ENCODE results near the gene USF1. TPM values are rescaled to one million over a fixed set of nuclear protein-coding genes. Genes with fewer than 3 reads are reported as not detected.

USF1 gene, protein sequence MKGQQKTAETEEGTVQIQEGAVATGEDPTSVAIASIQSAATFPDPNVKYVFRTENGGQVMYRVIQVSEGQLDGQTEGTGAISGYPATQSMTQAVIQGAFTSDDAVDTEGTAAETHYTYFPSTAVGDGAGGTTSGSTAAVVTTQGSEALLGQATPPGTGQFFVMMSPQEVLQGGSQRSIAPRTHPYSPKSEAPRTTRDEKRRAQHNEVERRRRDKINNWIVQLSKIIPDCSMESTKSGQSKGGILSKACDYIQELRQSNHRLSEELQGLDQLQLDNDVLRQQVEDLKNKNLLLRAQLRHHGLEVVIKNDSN
- 62.1 and 85.1 TPM in 2 replicates for total RNA-seq
- polyA plus RNA-seq: 11.9 and 23.2 TPM in 2 replicates

DNA sequence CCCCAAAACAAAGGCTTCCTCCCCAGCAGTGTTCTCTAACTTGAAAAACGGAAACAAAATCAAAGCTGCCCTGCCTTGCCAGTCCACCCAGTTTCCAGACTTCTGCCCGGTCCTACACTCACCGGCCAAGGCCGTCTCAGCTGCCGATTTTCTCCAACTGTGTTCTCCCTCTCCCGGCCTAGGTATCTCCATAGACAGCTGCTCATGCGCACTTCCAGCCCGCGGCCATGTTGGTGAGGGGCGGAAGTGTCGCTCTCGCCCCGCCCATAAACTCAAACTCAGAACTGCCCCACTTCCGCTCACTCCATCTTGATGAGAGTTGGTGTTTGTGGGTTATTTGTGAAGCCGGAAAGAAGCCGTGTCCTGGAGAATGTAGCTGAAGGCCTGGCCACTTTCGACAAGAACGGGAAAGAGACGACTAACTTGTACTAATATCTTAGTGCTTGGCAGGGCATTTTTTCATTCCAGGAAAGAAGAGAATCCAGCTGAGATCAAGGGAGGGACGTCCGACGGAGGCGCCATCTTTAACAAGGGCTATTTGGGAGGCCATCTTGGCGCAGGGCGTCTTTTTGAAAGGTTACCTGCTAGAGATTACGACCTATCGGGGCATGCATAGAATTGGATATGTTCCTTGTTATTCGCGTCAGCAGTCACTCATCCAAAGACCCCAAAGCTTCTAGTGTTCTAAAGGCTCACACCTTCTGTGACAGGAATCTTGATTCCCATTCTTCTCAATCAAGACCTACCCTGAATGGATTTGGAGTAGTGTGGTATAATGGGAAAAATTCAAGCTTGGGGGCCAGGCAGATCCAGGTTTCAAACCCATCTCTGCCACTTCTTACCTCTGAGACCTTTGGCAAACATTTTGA, at the start of gene USF1:
Gene USF1, minus strand, starts transcription at position 242 of the 869 bp plus-strand sequence. CDS start 2,702 bp downstream, outside the sequence.
- DNase-seq (ENCODE audit: low spot score): peak; percentile 98
- no peaks in the 10 kb centered on the region for H3K27me3 ChIP-seq
- under 1% methylated on average over 29 of the region's 29 CpGs for WGBS (ENCODE audit: low lambda C conversion rate, missing lambda C conversion rate)
- H3K4me2 ChIP-seq: peak within 1 kb of the TSS; percentile 88
- peaks cover 25% of the 10 kb centered on the region for H3K79me2 ChIP-seq
- peaks cover 10% of the 10 kb centered on the region for H3K4me1 ChIP-seq (ENCODE audit: insufficient read depth)
- H3K4me3 ChIP-seq: peak within 1 kb of the TSS; percentile 49
- no peaks in the 10 kb centered on the region for H3K36me3 ChIP-seq (replicated peaks; ENCODE audit: insufficient read depth, low read depth)
- H2AFZ ChIP-seq: peak within 1 kb of the TSS; percentile 15
- TF ChIP-seq EZH2phosphoT487 (IDR thresholded peaks at IDR 0.05; ENCODE audit: low read depth, severe bottlenecking, unreplicated experiment) (no peak), EZH2 (IDR thresholded peaks at IDR 0.05; ENCODE audit: borderline replicate concordance) (no peak)
- TF ChIP-seq, protein P1, sequence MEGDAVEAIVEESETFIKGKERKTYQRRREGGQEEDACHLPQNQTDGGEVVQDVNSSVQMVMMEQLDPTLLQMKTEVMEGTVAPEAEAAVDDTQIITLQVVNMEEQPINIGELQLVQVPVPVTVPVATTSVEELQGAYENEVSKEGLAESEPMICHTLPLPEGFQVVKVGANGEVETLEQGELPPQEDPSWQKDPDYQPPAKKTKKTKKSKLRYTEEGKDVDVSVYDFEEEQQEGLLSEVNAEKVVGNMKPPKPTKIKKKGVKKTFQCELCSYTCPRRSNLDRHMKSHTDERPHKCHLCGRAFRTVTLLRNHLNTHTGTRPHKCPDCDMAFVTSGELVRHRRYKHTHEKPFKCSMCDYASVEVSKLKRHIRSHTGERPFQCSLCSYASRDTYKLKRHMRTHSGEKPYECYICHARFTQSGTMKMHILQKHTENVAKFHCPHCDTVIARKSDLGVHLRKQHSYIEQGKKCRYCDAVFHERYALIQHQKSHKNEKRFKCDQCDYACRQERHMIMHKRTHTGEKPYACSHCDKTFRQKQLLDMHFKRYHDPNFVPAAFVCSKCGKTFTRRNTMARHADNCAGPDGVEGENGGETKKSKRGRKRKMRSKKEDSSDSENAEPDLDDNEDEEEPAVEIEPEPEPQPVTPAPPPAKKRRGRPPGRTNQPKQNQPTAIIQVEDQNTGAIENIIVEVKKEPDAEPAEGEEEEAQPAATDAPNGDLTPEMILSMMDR (IDR thresholded peaks at IDR 0.05; ENCODE audit: poor library complexity): no peak
- no peaks in the 10 kb centered on the region for H3K9me2 ChIP-seq (replicated peaks; ENCODE audit: insufficient read depth)
- H4K20me1 ChIP-seq (ENCODE audit: insufficient read depth, poor library complexity, severe bottlenecking): no peaks in the 10 kb centered on the region
- peaks cover 7% of the 10 kb centered on the region for H3K9me3 ChIP-seq (ENCODE audit: low read depth)
- H3K27ac ChIP-seq: peak within 1 kb of the TSS; percentile 95

- no peaks in the 10 kb centered on the region for H4K20me1 ChIP-seq (ENCODE audit: insufficient read depth, poor library complexity, severe bottlenecking)
- no peak for DNase-seq (ENCODE audit: low spot score)
- H3K79me2 ChIP-seq: no peaks in the 10 kb centered on the region
- no peaks in the 10 kb centered on the region for H3K27me3 ChIP-seq
- H3K27ac ChIP-seq: no peak overlapping the region
- no peak overlapping the region for H2AFZ ChIP-seq
- no peaks in the 10 kb centered on the region for H3K36me3 ChIP-seq (replicated peaks; ENCODE audit: insufficient read depth, low read depth)
- TF ChIP-seq, protein P1 (IDR thresholded peaks at IDR 0.05; ENCODE audit: poor library complexity): no peak
- TF ChIP-seq EZH2phosphoT487 (IDR thresholded peaks at IDR 0.05; ENCODE audit: low read depth, severe bottlenecking, unreplicated experiment) (no peak), EZH2 (IDR thresholded peaks at IDR 0.05; ENCODE audit: borderline replicate concordance) (no peak)
- 94% methylated on average over 6 of the region's 6 CpGs for WGBS (ENCODE audit: low lambda C conversion rate, missing lambda C conversion rate)
- H3K9me2 ChIP-seq (replicated peaks; ENCODE audit: insufficient read depth): no peaks in the 10 kb centered on the region
- H3K4me1 ChIP-seq (ENCODE audit: insufficient read depth): peaks cover 8% of the 10 kb centered on the region
- H3K9me3 ChIP-seq (ENCODE audit: low read depth): no peaks in the 10 kb centered on the region
- no peak overlapping the region for H3K4me2 ChIP-seq
- no peak overlapping the region for H3K4me3 ChIP-seq
These were observed 49.5 kb upstream of the USF1 start for GRCh38 chr1:161095230-161095629.

DNA sequence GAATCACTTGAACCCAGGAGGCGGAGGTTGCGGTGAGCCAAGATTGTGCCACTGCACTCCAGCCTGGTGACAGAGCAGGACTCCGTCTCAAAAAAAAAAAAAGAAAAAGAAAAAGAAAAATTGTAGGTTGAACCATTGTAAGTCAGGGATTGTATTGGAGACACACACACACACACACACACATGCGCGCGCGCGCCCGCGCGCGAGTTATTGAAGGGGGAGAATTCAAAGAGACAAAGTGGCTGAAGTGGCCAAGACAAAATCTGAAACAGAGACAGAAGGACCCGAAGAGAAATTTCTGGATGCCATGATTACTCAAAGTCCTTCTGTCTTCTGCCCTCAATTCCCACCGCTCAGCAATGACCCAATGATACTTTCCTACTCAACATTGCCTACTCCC, 48.7 kb upstream of the USF1 start:
- no peaks in the 10 kb centered on the region for H4K20me1 ChIP-seq (ENCODE audit: insufficient read depth, poor library complexity, severe bottlenecking)
- H2AFZ ChIP-seq: no peak overlapping the region
- H3K27me3 ChIP-seq: no peaks in the 10 kb centered on the region
- TF ChIP-seq EZH2 (IDR thresholded peaks at IDR 0.05; ENCODE audit: borderline replicate concordance) (no peak), EZH2phosphoT487 (IDR thresholded peaks at IDR 0.05; ENCODE audit: low read depth, severe bottlenecking, unreplicated experiment) (no peak)
- H3K4me1 ChIP-seq (ENCODE audit: insufficient read depth): peaks cover 8% of the 10 kb centered on the region
- H3K4me2 ChIP-seq: no peak overlapping the region
- H3K27ac ChIP-seq: no peak overlapping the region
- H3K4me3 ChIP-seq: no peak overlapping the region
- H3K9me3 ChIP-seq (ENCODE audit: low read depth): no peaks in the 10 kb centered on the region
- DNase-seq (ENCODE audit: low spot score): no peak
- 98% methylated on average over 14 of the region's 14 CpGs for WGBS (ENCODE audit: low lambda C conversion rate, missing lambda C conversion rate)
- no peaks in the 10 kb centered on the region for H3K79me2 ChIP-seq
- no peaks in the 10 kb centered on the region for H3K9me2 ChIP-seq (replicated peaks; ENCODE audit: insufficient read depth)
- no peaks in the 10 kb centered on the region for H3K36me3 ChIP-seq (replicated peaks; ENCODE audit: insufficient read depth, low read depth)

Measured in hepatocyte (in vitro differentiated cells).